K562 (cell line): Measurements from ENCODE around the gene FCHO1. TPM values are rescaled to one million over a fixed set of nuclear protein-coding genes. Genes with fewer than 3 reads are reported as not detected.

Experiments
- BCOR ChIP-seq: fragments of 450-650 bp; IDR thresholded peaks from 2 replicates; pipeline ENCODE4 v1.6.1; 2016
- CHD2 ChIP-seq: IDR thresholded peaks from 2 replicates; pipeline ENCODE4 v1.6.1; 2011; ENCODE audit warnings: low read depth, low read length
- ELF2 ChIP-seq: fragments of 250-450 bp; sonication (Bioruptor Pico); IDR thresholded peaks from 2 replicates; pipeline ENCODE4 v1.5.0; 2021; ENCODE audit warnings: mild to moderate bottlenecking
- FOXA3 ChIP-seq, 2 experiments: fragments of 450-650 bp in 1 of 2; sonication (generic) in 1 of 2; formaldehyde crosslinking; IDR thresholded peaks in 1 of 2; conservative IDR thresholded peaks in 1 of 2; 2 replicates each; pipeline versions ENCODE4 v1.4.0 to v1.8.0; 2020 to 2022; ENCODE audit warnings: mild to moderate bottlenecking in 2 of 2, missing genetic modification reagents in 1 of 2
- MAZ ChIP-seq, 2 experiments: fragments of 450-650 bp in 1 of 2; sonication (generic) in 1 of 2; formaldehyde crosslinking; IDR thresholded peaks in 1 of 2; conservative IDR thresholded peaks in 1 of 2; 2 replicates each; pipeline versions ENCODE4 v1.4.0 to v1.5.0; 2020; ENCODE audit warnings: mild to moderate bottlenecking in 1 of 2, missing genetic modification reagents in 1 of 2
- MIER1 ChIP-seq: fragments of 450-650 bp; IDR thresholded peaks from 2 replicates; pipeline ENCODE4 v1.6.1; 2016; ENCODE audit warnings: antibody characterized with exemption, mild to moderate bottlenecking, low read depth
- NFATC3 ChIP-seq: fragments of 450-650 bp; IDR thresholded peaks from 2 replicates; pipeline ENCODE4 v1.6.1; 2017; ENCODE audit warnings: mild to moderate bottlenecking
- PBX2 ChIP-seq, 2 experiments: IDR thresholded peaks in 1 of 2; conservative IDR thresholded peaks in 1 of 2; 2 replicates each; pipeline ENCODE4 v1.6.1; 2016; ENCODE audit warnings: low read depth in 2 of 2, mild to moderate bottlenecking in 1 of 2, missing compliant biosample characterization in 1 of 2, missing genetic modification characterization in 1 of 2, moderate library complexity in 1 of 2
- PML ChIP-seq: IDR thresholded peaks from 2 replicates; pipeline ENCODE4 v1.6.1; 2012; ENCODE audit warnings: low read length, inconsistent platforms
- PTRF ChIP-seq: fragments of 450-650 bp; IDR thresholded peaks from 2 replicates; pipeline ENCODE4 v1.6.1; 2016; ENCODE audit warnings: mild to moderate bottlenecking, missing genetic modification characterization, missing compliant biosample characterization
- TAF1 ChIP-seq: IDR thresholded peaks from 2 replicates; pipeline ENCODE4 v1.6.1; 2011; ENCODE audit warnings: mild to moderate bottlenecking, low read length, moderate library complexity; ENCODE audit not compliant: insufficient read depth, control insufficient read depth, severe bottlenecking; ENCODE audit errors: extremely low read depth
- TSC22D4 ChIP-seq: fragments of 450-650 bp; IDR thresholded peaks from 2 replicates; pipeline ENCODE4 v1.6.1; 2016; ENCODE audit warnings: missing genetic modification characterization, missing biosample characterization, control low read depth
- U2AF1 ChIP-seq: fragments of 200-400 bp; formaldehyde crosslinking; optimal IDR thresholded peaks from 2 replicates; pipeline ENCODE3; 2017; ENCODE audit warnings: mild to moderate bottlenecking, low read depth, low read length, moderate library complexity
- ZKSCAN8 ChIP-seq: fragments of 200-800 bp; sonication (Bioruptor generic); IDR thresholded peaks from 2 replicates; pipeline ENCODE4 v1.6.1; 2016; ENCODE audit warnings: missing genetic modification characterization, missing compliant biosample characterization
- ZNF124 ChIP-seq: sonication (generic); formaldehyde crosslinking; IDR thresholded peaks from 2 replicates; pipeline ENCODE4 v1.8.1; 2022; ENCODE audit warnings: missing genetic modification reagents
- ZNF449 ChIP-seq: fragments of 250-450 bp; sonication (Bioruptor Pico); IDR thresholded peaks from 2 replicates; pipeline ENCODE4 v1.8.0; 2022; ENCODE audit warnings: moderate library complexity, mild to moderate bottlenecking, inconsistent platforms
- ZNF766 ChIP-seq: fragments of 200-800 bp; sonication (Bioruptor generic); conservative IDR thresholded peaks from 2 replicates; pipeline ENCODE4 v1.6.1; 2016; ENCODE audit warnings: missing genetic modification characterization, missing compliant biosample characterization
- polyA plus RNA-seq, 8 experiments: library from polyadenylated mRNA; depleted of rRNA in 4 of 8; stranded (reverse) in 5 of 8; unstranded in 3 of 8; fragments of >200 nt; fragmentation: Nextera tagmentation in 2 of 8; fragmentation: Illumina TruSeq in 1 of 8; extraction: Ambion mirVana in 2 of 8; extraction: Trizol in 1 of 8; gene quantifications; 2 replicates each; pipeline versions ENCODE4 v1.2.1 to v1.2.3, GENCODE V29; 2011 to 2014; ENCODE audit warnings: inconsistent platforms in 1 of 8, missing spikeins in 1 of 8
- total RNA-seq, 7 experiments: library from RNA; depleted of rRNA in 6 of 7; stranded (reverse); fragments of >200 nt in 6 of 7; fragmentation: Illumina TruSeq in 2 of 7; extraction: Trizol in 2 of 7; gene quantifications; 2 replicates each; pipeline versions ENCODE4 v1.2.1 to v1.2.3, GENCODE V29; 2011 to 2021; ENCODE audit warnings: low replicate concordance in 1 of 7
- TF ChIP-seq, protein P1 (sequence below): fragments of 450-650 bp; IDR thresholded peaks from 2 replicates; pipeline ENCODE4 v1.6.1; 2016; ENCODE audit warnings: mild to moderate bottlenecking
- TF ChIP-seq, protein P2 (sequence below): sonication (generic); formaldehyde crosslinking; IDR thresholded peaks from 2 replicates; pipeline ENCODE4 v1.8.0; 2022; ENCODE audit warnings: missing genetic modification reagents, mild to moderate bottlenecking, moderate library complexity, borderline replicate concordance

The FCHO1 gene
- total and polyA plus RNA-seq, 9 of the 15 experiments (the other 6 are each of a cell fraction or from before 2014, with no cell fraction given) = 0.21 to 58.9 (median 18.3) TPM

DNA sequence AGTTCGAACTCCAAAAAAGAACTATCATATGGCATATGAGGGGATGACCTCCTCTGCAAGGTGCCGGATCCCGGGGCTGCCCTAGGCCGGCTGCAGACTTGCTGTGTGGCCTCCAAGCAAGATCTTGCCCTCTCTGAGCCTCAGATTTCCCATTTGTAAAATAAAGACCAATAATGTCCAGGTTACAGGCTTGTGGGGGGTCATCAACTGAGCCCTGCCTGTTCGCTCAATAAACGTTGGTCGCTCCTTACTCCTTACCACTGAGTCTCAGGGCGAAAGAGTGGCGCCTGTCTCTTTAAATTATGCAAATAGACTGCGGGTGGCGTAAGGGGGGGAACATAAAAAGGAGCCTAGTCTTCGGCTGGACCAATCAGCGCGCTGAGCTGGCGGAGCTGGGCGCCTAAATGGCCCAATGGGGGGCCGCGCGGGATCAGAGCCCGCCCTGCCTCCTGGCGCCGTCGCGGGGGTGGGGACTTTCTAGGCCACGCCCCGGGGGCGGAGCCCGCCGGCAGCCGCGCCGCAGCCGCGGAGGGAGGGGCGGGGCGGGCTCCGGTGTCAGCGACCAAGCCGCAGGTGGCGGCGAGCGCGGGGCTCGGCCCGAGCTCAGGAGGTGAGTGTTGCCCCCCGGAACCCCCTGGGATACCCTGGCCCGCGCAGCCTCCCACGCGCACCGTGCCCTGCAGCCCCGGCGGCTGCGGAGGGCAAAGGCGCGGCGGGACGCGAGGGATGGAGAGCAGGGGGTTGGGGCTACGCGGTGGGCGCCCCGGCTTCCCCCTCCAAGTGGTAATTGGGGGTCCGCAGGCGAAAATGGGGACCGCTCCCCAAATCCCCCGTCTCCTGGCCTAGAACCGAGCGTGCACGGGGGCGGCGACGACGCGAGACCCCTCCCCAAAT, 3.8 kb upstream of the FCHO1 start (continued):
- TF ChIP-seq, protein P1, sequence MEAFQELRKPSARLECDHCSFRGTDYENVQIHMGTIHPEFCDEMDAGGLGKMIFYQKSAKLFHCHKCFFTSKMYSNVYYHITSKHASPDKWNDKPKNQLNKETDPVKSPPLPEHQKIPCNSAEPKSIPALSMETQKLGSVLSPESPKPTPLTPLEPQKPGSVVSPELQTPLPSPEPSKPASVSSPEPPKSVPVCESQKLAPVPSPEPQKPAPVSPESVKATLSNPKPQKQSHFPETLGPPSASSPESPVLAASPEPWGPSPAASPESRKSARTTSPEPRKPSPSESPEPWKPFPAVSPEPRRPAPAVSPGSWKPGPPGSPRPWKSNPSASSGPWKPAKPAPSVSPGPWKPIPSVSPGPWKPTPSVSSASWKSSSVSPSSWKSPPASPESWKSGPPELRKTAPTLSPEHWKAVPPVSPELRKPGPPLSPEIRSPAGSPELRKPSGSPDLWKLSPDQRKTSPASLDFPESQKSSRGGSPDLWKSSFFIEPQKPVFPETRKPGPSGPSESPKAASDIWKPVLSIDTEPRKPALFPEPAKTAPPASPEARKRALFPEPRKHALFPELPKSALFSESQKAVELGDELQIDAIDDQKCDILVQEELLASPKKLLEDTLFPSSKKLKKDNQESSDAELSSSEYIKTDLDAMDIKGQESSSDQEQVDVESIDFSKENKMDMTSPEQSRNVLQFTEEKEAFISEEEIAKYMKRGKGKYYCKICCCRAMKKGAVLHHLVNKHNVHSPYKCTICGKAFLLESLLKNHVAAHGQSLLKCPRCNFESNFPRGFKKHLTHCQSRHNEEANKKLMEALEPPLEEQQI = peak; percentile 20; the same call in 1 of the 2 replicates
- TF ChIP-seq ELF2 (CRISPR knock-in tag) (no peak), MAZ (CRISPR knock-in tag; conservative IDR thresholded peaks at IDR 0.05 in 1 of 2, IDR thresholded peaks at IDR 0.05 in 1 of 2) (peak; percentile 60 to 62), BCOR (peak; percentile 100), U2AF1 (no peak), FOXA3 (CRISPR knock-in tag; conservative IDR thresholded peaks at IDR 0.05 in 1 of 2, IDR thresholded peaks at IDR 0.05 in 1 of 2) (0 out of 4 replicates have a peak, but pooled peaks of 1 of the 2 experiments have one; percentile 19), PBX2 (CRISPR knock-in tag; IDR thresholded peaks at IDR 0.05; ENCODE audit: low read depth) (no peak), PBX2 (tag; conservative IDR thresholded peaks at IDR 0.05; ENCODE audit: low read depth) (peak; percentile 78), ZNF449 (peak; percentile 47; the same call in 1 of the 2 replicates), ZKSCAN8 (CRISPR knock-in tag) (no peak), PML (no peak), TSC22D4 (tag) (no peak), PTRF (tag) (no peak), ZNF766 (CRISPR knock-in tag) (no peak), TAF1 (no peak), ZNF124 (no peak), NFATC3 (no peak), MIER1 (peak; percentile 21; the same call in 1 of the 2 replicates), CHD2 (peak; percentile 69; the same call in 1 of the 2 replicates)
- TF ChIP-seq, protein P2, sequence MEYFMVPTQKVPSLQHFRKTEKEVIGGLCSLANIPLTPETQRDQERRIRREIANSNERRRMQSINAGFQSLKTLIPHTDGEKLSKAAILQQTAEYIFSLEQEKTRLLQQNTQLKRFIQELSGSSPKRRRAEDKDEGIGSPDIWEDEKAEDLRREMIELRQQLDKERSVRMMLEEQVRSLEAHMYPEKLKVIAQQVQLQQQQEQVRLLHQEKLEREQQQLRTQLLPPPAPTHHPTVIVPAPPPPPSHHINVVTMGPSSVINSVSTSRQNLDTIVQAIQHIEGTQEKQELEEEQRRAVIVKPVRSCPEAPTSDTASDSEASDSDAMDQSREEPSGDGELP (CRISPR knock-in tag) = no peak; the same call in 1 of the 2 replicates
